Effector memory CD8-positive, alpha-beta T cell (primary cell): ENCODE results near the gene LIPH.

Experiments used
- ATAC-seq: fragments of 150-1000 bp; cut with Tn5 transposase; replicated peaks from 2 replicates; pipeline ENCODE4 v1.10.0; 2021; ENCODE audit warnings: mild to moderate bottlenecking, moderate library complexity
- DNase-seq, 3 experiments: peaks; one replicate each; pipeline ENCODE4 v3.0.0; 2021
- H3K27ac Mint-ChIP-seq, 2 donors: one replicate each; pipeline ENCODE4 v1.8.0; 2022; ENCODE audit warnings: mild to moderate bottlenecking in 2 of 2, mixed read lengths in 2 of 2, moderate library complexity in 2 of 2
- H3K27me3 Mint-ChIP-seq, 2 donors: one replicate each; pipeline ENCODE4 v1.8.0; 2022; ENCODE audit warnings: mixed read lengths in 2 of 2
- H3K36me3 Mint-ChIP-seq: one replicate; pipeline ENCODE4 v1.8.0; 2022; ENCODE audit warnings: mild to moderate bottlenecking, moderate library complexity, mixed read lengths; ENCODE audit not compliant: insufficient read depth
- H3K4me1 Mint-ChIP-seq, 2 donors: one replicate each; pipeline ENCODE4 v1.8.0; 2022; ENCODE audit warnings: low read depth in 2 of 2, mixed read lengths in 2 of 2
- H3K4me3 Mint-ChIP-seq, 2 donors: one replicate each; pipeline ENCODE4 v1.8.0; 2022; ENCODE audit warnings: mild to moderate bottlenecking in 2 of 2, mixed read lengths in 2 of 2, moderate library complexity in 2 of 2
- H3K9me3 Mint-ChIP-seq, 2 donors: one replicate each; pipeline ENCODE4 v1.8.0; 2022; ENCODE audit warnings: mixed read lengths in 2 of 2

Gene LIPH

DNA sequence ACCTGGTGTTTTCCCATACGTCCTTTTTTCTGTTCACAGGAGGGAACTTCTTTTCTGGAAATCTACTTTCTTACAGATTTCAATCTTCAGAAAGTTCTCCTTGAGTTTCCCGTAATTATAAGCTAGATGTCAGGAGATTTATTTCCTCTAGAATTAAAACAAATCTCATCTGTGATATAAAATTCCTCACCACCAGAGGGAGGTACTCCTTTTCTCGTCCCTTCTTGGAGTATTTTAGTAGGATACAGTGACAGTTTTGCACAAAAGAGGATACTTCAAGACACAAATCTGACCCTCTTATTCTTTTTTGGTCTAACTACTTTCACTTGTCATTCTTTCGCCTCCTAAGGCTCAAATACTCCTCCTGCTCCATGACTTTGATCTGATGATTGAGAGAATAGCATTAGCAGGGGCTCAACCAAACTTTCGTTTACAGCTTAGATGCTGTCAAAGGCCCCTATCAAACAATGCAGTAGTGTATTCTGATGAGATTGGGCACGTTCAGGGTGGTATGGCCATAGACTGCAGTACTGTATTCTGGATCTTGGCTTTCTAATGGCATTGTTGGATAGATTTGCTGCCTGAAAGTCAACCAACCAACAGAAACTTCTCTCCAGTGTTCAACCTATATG lies 91.6 kb downstream of the LIPH start:
- Mint-ChIP-seq H3K4me1 (no peaks in the 10 kb centered on the region), H3K36me3 (no peaks in the 10 kb centered on the region), H3K27ac (no peak overlapping the region), H3K4me3 (no peak overlapping the region), H3K27me3 (peaks cover 0 to 12% of the 10 kb centered on the region in 2 donors), H3K9me3 (peaks cover 0 to 2% of the 10 kb centered on the region in 2 donors)
- DNase-seq = no peak
- ATAC-seq = no peak

DNA sequence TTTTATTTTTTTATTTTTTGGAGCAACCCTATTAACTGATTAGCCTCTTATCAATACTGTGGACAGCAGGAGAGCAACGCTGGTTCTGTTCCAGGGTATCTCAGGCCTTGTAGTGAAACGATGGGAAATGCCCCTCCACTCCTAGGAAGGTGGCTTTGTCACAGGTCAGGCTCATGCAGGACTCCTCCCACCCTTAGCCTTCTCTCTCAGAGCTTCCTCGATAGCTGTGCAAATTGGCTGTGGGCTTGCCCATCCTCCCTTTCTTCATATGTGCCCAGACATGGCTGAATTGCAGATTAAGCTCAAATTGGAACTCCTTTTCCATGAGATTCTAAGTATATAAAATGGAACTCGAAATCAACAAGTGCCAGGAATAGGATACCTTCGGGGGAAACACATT lies 92.1 kb downstream of the LIPH start:
- no peak for ATAC-seq
- peaks cover 0 to 12% of the 10 kb centered on the region in 2 donors for H3K27me3 Mint-ChIP-seq
- no peak overlapping the region for H3K4me3 Mint-ChIP-seq
- no peak for DNase-seq
- no peaks in the 10 kb centered on the region for H3K4me1 Mint-ChIP-seq
- no peak overlapping the region for H3K27ac Mint-ChIP-seq
- H3K36me3 Mint-ChIP-seq = no peaks in the 10 kb centered on the region
- peaks cover 0 to 2% of the 10 kb centered on the region in 2 donors for H3K9me3 Mint-ChIP-seq

DNA sequence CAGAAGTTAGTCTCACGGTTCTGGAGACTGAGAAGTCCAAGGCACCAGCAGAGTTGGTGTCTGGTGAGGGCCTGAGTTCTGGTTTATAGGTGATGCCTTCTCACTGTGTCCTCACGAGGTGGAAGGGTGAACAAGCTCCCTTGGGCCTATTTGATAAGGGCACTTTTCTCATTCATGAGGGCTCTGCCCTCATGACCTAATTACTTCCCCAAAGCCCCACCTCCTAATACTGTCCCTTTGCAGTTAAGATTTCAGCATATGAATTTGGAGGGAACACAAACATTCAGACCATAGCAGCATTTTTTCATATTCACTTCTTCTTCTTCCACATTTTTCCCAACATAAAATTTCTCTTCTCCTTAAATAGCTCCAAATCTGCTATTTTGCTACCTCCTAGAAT lies 95.0 kb downstream of the LIPH start:
- Mint-ChIP-seq H3K9me3 (peaks cover 0 to 2% of the 10 kb centered on the region in 2 donors), H3K4me3 (no peak overlapping the region), H3K4me1 (no peaks in the 10 kb centered on the region), H3K27me3 (peaks cover 0 to 12% of the 10 kb centered on the region in 2 donors), H3K36me3 (no peaks in the 10 kb centered on the region), H3K27ac (no peak overlapping the region)
- DNase-seq (no peak), ATAC-seq (no peak)
